Right lobe of liver (tissue), 4 donors: ENCODE results near the gene PLCB1.

ENCODE experiments used
- POLR2A ChIP-seq: fragments of 450-650 bp; IDR thresholded peaks from one replicate; pipeline ENCODE4 v1.6.1; 2017; ENCODE audit warnings: antibody characterized with exemption, mild to moderate bottlenecking
- TF ChIP-seq, protein P1 (sequence below), 4 donors: fragments of 200-600 bp in 3 of 4; fragments of 450-650 bp in 1 of 4; IDR thresholded peaks; one replicate each; pipeline versions ENCODE4 v1.5.1 to v1.8.0; 2016 to 2022; ENCODE audit warnings: antibody characterized with exemption in 4 of 4, mild to moderate bottlenecking in 2 of 4
- donor health status: DM: no; HTN: no; CAD: no.
- donor health status: DM: no; HTN: no; CAD: no.
- donor health status: DM: no; HTN: yes; CAD: no.

DNA sequence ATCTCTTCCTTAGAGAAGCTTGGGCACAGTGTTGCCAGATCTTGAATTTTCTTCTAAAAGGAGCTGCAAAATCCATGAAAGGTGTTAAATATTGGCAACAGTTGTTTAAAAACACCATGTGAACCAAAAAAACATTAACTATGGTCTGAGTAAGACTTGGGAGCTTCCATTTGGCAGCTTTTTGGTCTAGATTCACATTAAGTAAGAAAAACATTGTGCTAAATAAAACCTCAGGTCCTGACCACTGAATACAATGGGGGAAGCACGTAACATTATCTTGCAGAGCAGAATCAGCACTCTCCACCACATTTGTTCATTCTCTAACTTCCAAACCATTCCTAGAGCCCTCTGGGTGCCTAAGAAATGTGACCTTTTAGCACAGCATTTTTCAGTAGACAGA lies 499.2 kb downstream of the PLCB1 start:
- TF ChIP-seq POLR2A: no peak
- TF ChIP-seq, protein P1, sequence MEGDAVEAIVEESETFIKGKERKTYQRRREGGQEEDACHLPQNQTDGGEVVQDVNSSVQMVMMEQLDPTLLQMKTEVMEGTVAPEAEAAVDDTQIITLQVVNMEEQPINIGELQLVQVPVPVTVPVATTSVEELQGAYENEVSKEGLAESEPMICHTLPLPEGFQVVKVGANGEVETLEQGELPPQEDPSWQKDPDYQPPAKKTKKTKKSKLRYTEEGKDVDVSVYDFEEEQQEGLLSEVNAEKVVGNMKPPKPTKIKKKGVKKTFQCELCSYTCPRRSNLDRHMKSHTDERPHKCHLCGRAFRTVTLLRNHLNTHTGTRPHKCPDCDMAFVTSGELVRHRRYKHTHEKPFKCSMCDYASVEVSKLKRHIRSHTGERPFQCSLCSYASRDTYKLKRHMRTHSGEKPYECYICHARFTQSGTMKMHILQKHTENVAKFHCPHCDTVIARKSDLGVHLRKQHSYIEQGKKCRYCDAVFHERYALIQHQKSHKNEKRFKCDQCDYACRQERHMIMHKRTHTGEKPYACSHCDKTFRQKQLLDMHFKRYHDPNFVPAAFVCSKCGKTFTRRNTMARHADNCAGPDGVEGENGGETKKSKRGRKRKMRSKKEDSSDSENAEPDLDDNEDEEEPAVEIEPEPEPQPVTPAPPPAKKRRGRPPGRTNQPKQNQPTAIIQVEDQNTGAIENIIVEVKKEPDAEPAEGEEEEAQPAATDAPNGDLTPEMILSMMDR (IDR thresholded peaks at IDR 0.05): no peak
